Adipocyte (in vitro differentiated cells): ENCODE results near the gene CFLAR.
"Not testable (repeated sequence)": the region's sequence is repeated elsewhere in the genome, so short reads cannot be mapped to it uniquely, and the experiment has no call there.

Source experiments
- DNase-seq: peaks from one replicate; pipeline ENCODE4 v3.0.0-alpha.2; 2015; ENCODE audit warnings: low read depth
- H3K27me3 ChIP-seq: replicated peaks from 2 replicates; pipeline ENCODE4 v1.7.0; 2013; ENCODE audit warnings: mild to moderate bottlenecking, low read length, moderate library complexity; ENCODE audit not compliant: control insufficient read depth, insufficient read depth
- H3K36me3 ChIP-seq: 2 replicates; pipeline ENCODE4 v1.7.0; 2013; ENCODE audit warnings: low read length, mild to moderate bottlenecking, moderate library complexity; ENCODE audit not compliant: control insufficient read depth, insufficient read depth, severe bottlenecking
- H3K4me1 ChIP-seq: 2 replicates; pipeline ENCODE4 v1.7.0; 2013; ENCODE audit warnings: mild to moderate bottlenecking, low read length, moderate library complexity; ENCODE audit not compliant: control insufficient read depth, insufficient read depth
- H3K4me3 ChIP-seq: 2 replicates; pipeline ENCODE4 v1.7.0; 2013; ENCODE audit warnings: mild to moderate bottlenecking, low read length, moderate library complexity
- H3K9ac ChIP-seq: 2 replicates; pipeline ENCODE4 v1.7.0; 2013; ENCODE audit warnings: mild to moderate bottlenecking, low read length, moderate library complexity
- H3K9me3 ChIP-seq: 2 replicates; pipeline ENCODE4 v1.7.0; 2013; ENCODE audit warnings: mild to moderate bottlenecking, low read length, moderate library complexity; ENCODE audit not compliant: control insufficient read depth

Gene CFLAR

GRCh38 chr2:201168496-201168895, 52.5 kb downstream of the CFLAR start:
- not testable (repeated sequence) for H3K9me3 ChIP-seq, H3K4me1 ChIP-seq, H3K4me3 ChIP-seq, DNase-seq, H3K27me3 ChIP-seq, H3K9ac ChIP-seq
- peaks cover 36% of the 10 kb centered on the region for H3K36me3 ChIP-seq

GRCh38 chr2:201171259-201171814, 55.4 kb downstream of the CFLAR start:
- H3K4me1 ChIP-seq: peaks cover 8% of the 10 kb centered on the region
- H3K27me3 ChIP-seq: no peaks in the 10 kb centered on the region
- H3K9ac ChIP-seq: no peak overlapping the region
- H3K4me3 ChIP-seq: no peak overlapping the region
- DNase-seq: no peak
- peaks cover 15% of the 10 kb centered on the region for H3K36me3 ChIP-seq
- no peaks in the 10 kb centered on the region for H3K9me3 ChIP-seq

GRCh38 chr2:201172279-201172678, 56.3 kb downstream of the CFLAR start:
- Histone ChIP-seq H3K9me3 (no peaks in the 10 kb centered on the region), H3K27me3 (no peaks in the 10 kb centered on the region), H3K36me3 (peaks cover 7% of the 10 kb centered on the region), H3K9ac (no peak overlapping the region), H3K4me3 (no peak overlapping the region), H3K4me1 (peaks cover 8% of the 10 kb centered on the region)
- DNase-seq: peak; percentile 28

- H3K4me3 ChIP-seq: no peak overlapping the region
These were observed 58.7 kb downstream of the CFLAR start for GRCh38 chr2:201174687-201175086.

GRCh38 chr2:201176081-201176481, 60.1 kb downstream of the CFLAR start:
- no peak for DNase-seq
- no peak overlapping the region for H3K4me3 ChIP-seq
- H3K27me3 ChIP-seq: no peaks in the 10 kb centered on the region
- no peak overlapping the region for H3K9ac ChIP-seq
- peaks cover 8% of the 10 kb centered on the region for H3K4me1 ChIP-seq
- no peaks in the 10 kb centered on the region for H3K9me3 ChIP-seq
- H3K36me3 ChIP-seq: no peaks in the 10 kb centered on the region

More at GRCh38 chr2:201174687-201175086, 58.7 kb downstream of the CFLAR start:
- Histone ChIP-seq H3K9ac (no peak overlapping the region), H3K36me3 (no peaks in the 10 kb centered on the region), H3K9me3 (no peaks in the 10 kb centered on the region), H3K27me3 (no peaks in the 10 kb centered on the region), H3K4me1 (peaks cover 8% of the 10 kb centered on the region)
- no peak for DNase-seq

- Histone ChIP-seq H3K9ac (no peak overlapping the region), H3K4me3 (no peak overlapping the region), H3K9me3 (no peaks in the 10 kb centered on the region), H3K36me3 (no peaks in the 10 kb centered on the region), H3K27me3 (no peaks in the 10 kb centered on the region), H3K4me1 (peaks cover 3% of the 10 kb centered on the region)
- DNase-seq: no peak
These were observed 64.0 kb downstream of the CFLAR start for GRCh38 chr2:201180010-201180409.

- DNase-seq: peak; percentile 24
- Histone ChIP-seq H3K4me3 (peak within 1 kb of the TSS; percentile 83), H3K4me1 (peaks cover 3% of the 10 kb centered on the region), H3K36me3 (no peaks in the 10 kb centered on the region), H3K9ac (peak within 1 kb of the TSS; percentile 84), H3K27me3 (no peaks in the 10 kb centered on the region), H3K9me3 (no peaks in the 10 kb centered on the region)
These were observed 66.8 kb downstream of the CFLAR start, which contains the start of gene CASP10 for GRCh38 chr2:201182650-201183364. CASP10 (plus strand) TSS chr2:201183141; CDS start chr2:201185778, 2,637 bp downstream.

GRCh38 chr2:201183365-201183727, 67.4 kb downstream of the CFLAR start:
- H3K9me3 ChIP-seq: no peaks in the 10 kb centered on the region
- no peaks in the 10 kb centered on the region for H3K27me3 ChIP-seq
- H3K4me1 ChIP-seq: peaks cover 3% of the 10 kb centered on the region
- H3K9ac ChIP-seq: peak overlapping the region; percentile 84
- DNase-seq: no peak
- peak overlapping the region; percentile 83 for H3K4me3 ChIP-seq
- no peaks in the 10 kb centered on the region for H3K36me3 ChIP-seq

GRCh38 chr2:201183835-201184234, 67.9 kb downstream of the CFLAR start:
- Histone ChIP-seq H3K9ac (peak overlapping the region; percentile 84), H3K4me3 (peak overlapping the region; percentile 83)
- not testable (repeated sequence) for H3K27me3 ChIP-seq, H3K4me1 ChIP-seq, DNase-seq, H3K36me3 ChIP-seq, H3K9me3 ChIP-seq

GRCh38 chr2:201184248-201184647, 68.3 kb downstream of the CFLAR start:
- H3K36me3 ChIP-seq, H3K9ac ChIP-seq, DNase-seq, H3K4me1 ChIP-seq, H3K9me3 ChIP-seq, H3K27me3 ChIP-seq: not testable (repeated sequence)
- peak overlapping the region; percentile 83 for H3K4me3 ChIP-seq

GRCh38 chr2:201185863-201186262, 69.9 kb downstream of the CFLAR start:
- H3K4me3 ChIP-seq: no peak overlapping the region
- peaks cover 3% of the 10 kb centered on the region for H3K4me1 ChIP-seq
- no peak for DNase-seq
- H3K9me3 ChIP-seq: no peaks in the 10 kb centered on the region
- H3K9ac ChIP-seq: no peak overlapping the region
- H3K36me3 ChIP-seq: no peaks in the 10 kb centered on the region
- H3K27me3 ChIP-seq: no peaks in the 10 kb centered on the region
